HepG2 (cell line): ENCODE results near the gene PCSK5.

Experiments used
- CTCF ChIP-seq: sonication (generic); formaldehyde crosslinking; IDR thresholded peaks from 2 replicates; pipeline ENCODE4 v1.5.0; 2020; ENCODE audit warnings: mild to moderate bottlenecking, missing genetic modification reagents, moderate library complexity
- FOXM1 ChIP-seq: sonication (generic); formaldehyde crosslinking; IDR thresholded peaks from 2 replicates; pipeline ENCODE4 v1.5.0; 2020; ENCODE audit warnings: missing genetic modification reagents
- ZNF883 ChIP-seq: sonication (generic); formaldehyde crosslinking; IDR thresholded peaks from 2 replicates; pipeline ENCODE4 v1.5.1; 2020; ENCODE audit warnings: mild to moderate bottlenecking, missing genetic modification reagents; ENCODE audit errors: not compliant biosample characterization

GRCh38 chr9:76394960-76395252 lies 504.4 kb downstream of the PCSK5 start:
- no peak for TF ChIP-seq ZNF883 (CRISPR knock-in tag)
- TF ChIP-seq CTCF (CRISPR knock-in tag), result no peak
- no peak for TF ChIP-seq FOXM1 (CRISPR knock-in tag)
